ENCODE results near the gene GUCY2C.
A peak's percentile ranks its signal among the peaks of the same experiment; 100 is the strongest.

Gene GUCY2C

GRCh38 chr12:14681625-14682024, 14.8 kb downstream of the GUCY2C start:
- no peak for DNase-seq

GRCh38 chr12:14681190-14681589, 15.2 kb downstream of the GUCY2C start:
- DNase-seq: no peak

- no peak for DNase-seq
Measured at GRCh38 chr12:14678547-14679150, 17.8 kb downstream of the GUCY2C start.

- DNase-seq: no peak
Measured at GRCh38 chr12:14668591-14668990, 27.8 kb downstream of the GUCY2C start.

- DNase-seq: no peak
Measured at GRCh38 chr12:14665354-14666348, 30.7 kb downstream of the GUCY2C start.

GRCh38 chr12:14664434-14665023, 31.9 kb downstream of the GUCY2C start:
- peak in 1 of 2 experiments; percentile 16 for DNase-seq

- no peak for DNase-seq
Measured at GRCh38 chr12:14663002-14663401, 33.4 kb downstream of the GUCY2C start.

GRCh38 chr12:14656846-14657245, 39.6 kb downstream of the GUCY2C start:
- DNase-seq: no peak

- no peak for DNase-seq
Measured at GRCh38 chr12:14655284-14655683, 41.1 kb downstream of the GUCY2C start.

GRCh38 chr12:14654842-14655241, 41.6 kb downstream of the GUCY2C start:
- DNase-seq: no peak

- no peak for DNase-seq
Measured at GRCh38 chr12:14654416-14654815, 42.0 kb downstream of the GUCY2C start.

GRCh38 chr12:14652483-14652882, 43.9 kb downstream of the GUCY2C start:
- DNase-seq: no peak

- no peak for DNase-seq
Measured at GRCh38 chr12:14651371-14651770, 45.0 kb downstream of the GUCY2C start.

- DNase-seq: no peak
Measured at GRCh38 chr12:14650789-14651188, 45.6 kb downstream of the GUCY2C start.

- no peak for DNase-seq
Measured at GRCh38 chr12:14647028-14647750, 49.2 kb downstream of the GUCY2C start.

GRCh38 chr12:14643251-14643650, 53.1 kb downstream of the GUCY2C start:
- DNase-seq: no peak

GRCh38 chr12:14638066-14638465, 58.3 kb downstream of the GUCY2C start:
- no peak for DNase-seq

GRCh38 chr12:14635776-14636175, 60.6 kb downstream of the GUCY2C start:
- no peak for DNase-seq

- no peak for DNase-seq
Measured at GRCh38 chr12:14630793-14631192, 65.6 kb downstream of the GUCY2C start.

- peak; percentile 62 to 73 for DNase-seq
Measured at GRCh38 chr12:14629832-14630710, 66.3 kb downstream of the GUCY2C start.

GRCh38 chr12:14628771-14629170, 67.6 kb downstream of the GUCY2C start:
- no peak for DNase-seq

GRCh38 chr12:14621826-14622225, 74.6 kb downstream of the GUCY2C start:
- no peak for DNase-seq
